ENCODE data around the gene NAA35.

The NAA35 gene

DNA sequence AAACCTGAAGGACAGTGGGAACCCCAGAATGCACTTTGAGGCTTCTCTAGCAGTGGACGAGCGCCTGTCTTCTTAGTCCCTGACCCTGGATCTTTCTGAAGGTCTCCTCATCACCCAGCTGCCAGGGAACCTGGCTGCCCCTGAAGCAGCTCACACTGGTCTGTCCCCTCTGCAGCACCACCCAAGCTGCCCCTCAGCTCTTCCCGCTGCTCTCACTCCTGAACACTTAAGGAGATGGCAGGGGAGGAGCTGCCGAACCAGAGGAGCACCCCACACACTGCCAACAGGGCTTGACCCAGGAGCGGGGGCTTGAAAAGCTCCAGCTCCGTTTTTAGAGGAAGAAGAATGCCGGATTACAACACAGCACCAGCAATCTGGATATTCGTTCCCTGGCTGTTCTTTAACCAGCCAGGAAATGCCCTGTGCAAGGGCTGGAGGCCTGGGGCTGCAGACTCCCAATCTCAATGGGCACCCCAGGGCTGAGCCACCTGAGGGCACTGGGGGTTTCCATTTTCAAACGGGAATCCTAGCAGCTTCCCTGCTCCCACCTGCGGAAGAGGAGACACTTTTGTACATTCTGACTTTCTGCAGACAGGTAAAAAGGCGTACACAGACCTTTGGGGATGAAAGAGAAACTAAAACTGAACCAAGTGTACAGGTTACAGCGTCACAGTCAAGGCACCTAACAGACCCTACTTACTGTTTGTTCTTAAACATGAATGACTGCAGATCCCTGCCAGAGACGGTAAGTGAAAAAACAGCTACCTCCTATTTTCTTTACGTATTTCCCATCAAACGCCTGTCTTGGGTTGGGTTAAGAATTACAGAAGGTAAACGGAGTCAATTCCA lies 122.1 kb downstream of the NAA35 start:
- no peak for DNase-seq (ENCODE audit: low read depth)

DNA sequence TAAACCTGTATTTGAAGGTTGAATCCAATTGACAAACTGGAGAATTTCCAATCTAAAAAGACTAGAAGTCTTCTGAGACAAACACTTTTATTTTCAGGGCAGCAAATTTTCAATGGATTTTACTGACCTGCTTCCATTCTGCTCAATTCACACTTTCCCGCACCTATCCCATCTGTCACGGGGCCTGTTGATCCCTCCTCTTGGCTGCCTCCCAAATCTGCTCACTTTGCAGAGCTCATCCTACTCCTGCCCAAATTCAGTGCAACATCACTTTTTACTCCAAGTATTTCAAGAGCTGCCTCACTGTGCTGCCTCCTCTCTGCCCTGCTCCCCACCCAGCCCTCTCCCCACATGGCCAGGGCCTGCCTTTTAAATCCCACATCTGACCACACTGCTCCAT lies 123.3 kb downstream of the NAA35 start:
- DNase-seq (ENCODE audit: low read depth): no peak

DNA sequence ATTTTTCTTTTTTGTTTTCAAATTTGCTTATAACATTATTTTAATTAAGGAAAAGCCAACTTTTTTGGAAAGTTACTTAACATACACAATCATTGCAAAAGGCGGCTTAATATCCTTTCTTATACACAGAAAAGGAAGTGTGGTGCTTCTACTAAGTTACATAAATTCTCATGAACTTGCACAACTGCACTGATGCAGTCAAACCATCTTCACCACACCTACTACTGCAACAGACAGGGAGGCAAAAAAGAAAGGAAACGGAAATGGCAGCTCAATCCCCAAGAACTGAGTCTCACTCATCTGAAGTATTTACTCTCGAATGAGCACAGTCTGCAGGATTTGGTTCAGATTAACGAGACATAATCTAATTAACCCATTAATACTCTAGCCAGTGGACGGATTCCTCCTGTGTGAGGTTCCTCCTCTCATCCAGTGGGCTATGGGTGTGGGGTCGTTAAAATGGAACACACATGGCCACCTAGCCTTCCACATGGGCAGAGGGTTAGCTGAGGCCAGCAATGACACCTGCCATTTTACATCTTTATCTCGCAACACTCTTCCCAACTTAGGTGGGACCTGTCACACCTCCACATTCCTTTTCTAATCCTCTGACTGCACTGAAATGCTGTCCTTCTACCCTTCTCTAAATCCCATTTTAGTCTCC lies 128.4 kb downstream of the NAA35 start:
- DNase-seq (ENCODE audit: low read depth): no peak

Data from EH (cell line).